ENCODE measurements around the gene PRAC2. TPM values are rescaled to one million over a fixed set of nuclear protein-coding genes. Genes with fewer than 3 reads are reported as not detected.

Gene PRAC2
- total and polyA plus RNA-seq, 2 of the 13 experiments (the other 11 are each of a cell fraction or from before 2014, with no cell fraction given) = not detected

DNA sequence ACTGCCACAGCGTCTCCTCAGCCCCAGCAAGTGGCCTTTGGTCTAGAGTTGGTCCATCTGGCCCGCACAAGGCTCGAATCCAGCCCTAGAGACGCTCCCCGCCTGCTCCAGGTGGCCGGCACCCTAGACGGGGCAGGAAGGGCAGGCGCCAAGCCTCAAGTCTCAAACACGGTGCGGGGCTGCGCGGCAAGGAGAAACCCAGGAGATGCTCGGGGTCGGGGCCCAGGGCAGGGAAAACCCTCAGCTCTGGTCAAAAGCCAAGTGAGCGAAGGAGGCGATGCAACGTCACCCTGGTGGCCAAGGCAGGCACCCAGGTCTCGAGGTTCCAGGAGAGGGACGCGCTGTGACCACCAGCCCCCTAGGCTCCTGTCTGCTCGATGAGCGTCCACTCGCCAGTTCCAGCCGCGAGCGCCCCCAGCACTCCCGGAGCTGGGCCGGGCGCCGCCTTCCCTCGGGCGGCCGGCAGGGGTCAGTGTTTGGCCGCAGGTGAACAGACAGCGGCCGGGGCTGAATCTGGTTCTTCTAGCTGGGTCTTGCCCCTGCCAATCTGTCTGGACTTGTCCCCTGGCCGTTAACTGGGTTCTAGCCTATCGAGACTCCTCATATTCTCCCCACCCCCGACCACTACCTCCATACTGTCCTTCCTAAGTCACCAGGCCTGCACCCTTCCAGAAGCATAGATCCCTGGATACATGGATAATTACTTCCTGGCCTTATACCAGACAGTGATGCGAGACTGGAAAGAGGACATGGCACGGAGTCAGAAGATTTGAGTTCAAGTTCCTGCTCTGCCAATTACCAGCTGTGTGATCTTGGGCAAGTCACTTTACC lies 44.6 kb upstream of the PRAC2 start (continued):
- TF ChIP-seq, protein P1, sequence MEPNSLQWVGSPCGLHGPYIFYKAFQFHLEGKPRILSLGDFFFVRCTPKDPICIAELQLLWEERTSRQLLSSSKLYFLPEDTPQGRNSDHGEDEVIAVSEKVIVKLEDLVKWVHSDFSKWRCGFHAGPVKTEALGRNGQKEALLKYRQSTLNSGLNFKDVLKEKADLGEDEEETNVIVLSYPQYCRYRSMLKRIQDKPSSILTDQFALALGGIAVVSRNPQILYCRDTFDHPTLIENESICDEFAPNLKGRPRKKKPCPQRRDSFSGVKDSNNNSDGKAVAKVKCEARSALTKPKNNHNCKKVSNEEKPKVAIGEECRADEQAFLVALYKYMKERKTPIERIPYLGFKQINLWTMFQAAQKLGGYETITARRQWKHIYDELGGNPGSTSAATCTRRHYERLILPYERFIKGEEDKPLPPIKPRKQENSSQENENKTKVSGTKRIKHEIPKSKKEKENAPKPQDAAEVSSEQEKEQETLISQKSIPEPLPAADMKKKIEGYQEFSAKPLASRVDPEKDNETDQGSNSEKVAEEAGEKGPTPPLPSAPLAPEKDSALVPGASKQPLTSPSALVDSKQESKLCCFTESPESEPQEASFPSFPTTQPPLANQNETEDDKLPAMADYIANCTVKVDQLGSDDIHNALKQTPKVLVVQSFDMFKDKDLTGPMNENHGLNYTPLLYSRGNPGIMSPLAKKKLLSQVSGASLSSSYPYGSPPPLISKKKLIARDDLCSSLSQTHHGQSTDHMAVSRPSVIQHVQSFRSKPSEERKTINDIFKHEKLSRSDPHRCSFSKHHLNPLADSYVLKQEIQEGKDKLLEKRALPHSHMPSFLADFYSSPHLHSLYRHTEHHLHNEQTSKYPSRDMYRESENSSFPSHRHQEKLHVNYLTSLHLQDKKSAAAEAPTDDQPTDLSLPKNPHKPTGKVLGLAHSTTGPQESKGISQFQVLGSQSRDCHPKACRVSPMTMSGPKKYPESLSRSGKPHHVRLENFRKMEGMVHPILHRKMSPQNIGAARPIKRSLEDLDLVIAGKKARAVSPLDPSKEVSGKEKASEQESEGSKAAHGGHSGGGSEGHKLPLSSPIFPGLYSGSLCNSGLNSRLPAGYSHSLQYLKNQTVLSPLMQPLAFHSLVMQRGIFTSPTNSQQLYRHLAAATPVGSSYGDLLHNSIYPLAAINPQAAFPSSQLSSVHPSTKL (CRISPR knock-in tag; IDR thresholded peaks at IDR 0.05) = 0 out of 2 replicates have a peak, but pooled peaks have one; percentile 41
- TF ChIP-seq BCL3 (CRISPR knock-in tag; IDR thresholded peaks at IDR 0.05) = no peak
- no peak for TF ChIP-seq ZNF232 (CRISPR knock-in tag; IDR thresholded peaks at IDR 0.05; ENCODE audit: borderline replicate concordance)
- 0 out of 2 replicates have a peak, but pooled peaks have one; percentile 34 for TF ChIP-seq BORCS8-MEF2B (CRISPR knock-in tag; IDR thresholded peaks at IDR 0.05)
- TF ChIP-seq YEATS2 (CRISPR knock-in tag; IDR thresholded peaks at IDR 0.05; ENCODE audit: borderline replicate concordance) = peak; percentile 29; the same call in 1 of the 2 replicates
- no peak for TF ChIP-seq ZNF577 (CRISPR knock-in tag; IDR thresholded peaks at IDR 0.05; ENCODE audit: borderline replicate concordance, low read depth)
- 0 out of 2 replicates have a peak, but pooled peaks have one; percentile 33 for TF ChIP-seq PHF8 (CRISPR knock-in tag; IDR thresholded peaks at IDR 0.05)
- TF ChIP-seq STAG1 (CRISPR knock-in tag; IDR thresholded peaks at IDR 0.05) = peak; percentile 93
- no peak for TF ChIP-seq HOXA7 (CRISPR knock-in tag; IDR thresholded peaks at IDR 0.05)
- TF ChIP-seq KDM3A (CRISPR knock-in tag; IDR thresholded peaks at IDR 0.05; ENCODE audit: low read depth) = 0 out of 2 replicates have a peak, but pooled peaks have one; percentile 67
- TF ChIP-seq IRF2 (CRISPR knock-in tag; IDR thresholded peaks at IDR 0.05) = 0 out of 2 replicates have a peak, but pooled peaks have one; percentile 36
- no peak for TF ChIP-seq MBNL3 (CRISPR knock-in tag; conservative IDR thresholded peaks at IDR 0.05)
- TF ChIP-seq ZNF776 (CRISPR knock-in tag; IDR thresholded peaks at IDR 0.05) = peak; percentile 56; the same call in 1 of the 2 replicates
- TF ChIP-seq CHD4 (IDR thresholded peaks at IDR 0.05; ENCODE audit: borderline replicate concordance, low read length) = no peak
- no peak for TF ChIP-seq RFX1 (IDR thresholded peaks at IDR 0.05)
- no peak for TF ChIP-seq JUN (CRISPR knock-in tag; IDR thresholded peaks at IDR 0.05)
- TF ChIP-seq, protein P2, sequence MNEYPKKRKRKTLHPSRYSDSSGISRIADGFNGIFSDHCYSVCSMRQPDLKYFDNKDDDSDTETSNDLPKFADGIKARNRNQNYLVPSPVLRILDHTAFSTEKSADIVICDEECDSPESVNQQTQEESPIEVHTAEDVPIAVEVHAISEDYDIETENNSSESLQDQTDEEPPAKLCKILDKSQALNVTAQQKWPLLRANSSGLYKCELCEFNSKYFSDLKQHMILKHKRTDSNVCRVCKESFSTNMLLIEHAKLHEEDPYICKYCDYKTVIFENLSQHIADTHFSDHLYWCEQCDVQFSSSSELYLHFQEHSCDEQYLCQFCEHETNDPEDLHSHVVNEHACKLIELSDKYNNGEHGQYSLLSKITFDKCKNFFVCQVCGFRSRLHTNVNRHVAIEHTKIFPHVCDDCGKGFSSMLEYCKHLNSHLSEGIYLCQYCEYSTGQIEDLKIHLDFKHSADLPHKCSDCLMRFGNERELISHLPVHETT (CRISPR knock-in tag; conservative IDR thresholded peaks at IDR 0.05) = no peak
- TF ChIP-seq ZNF619 (CRISPR knock-in tag; IDR thresholded peaks at IDR 0.05) = peak; percentile 83; the same call in 1 of the 2 replicates
- no peak for TF ChIP-seq FIP1L1 (IDR thresholded peaks at IDR 0.05; ENCODE audit: borderline replicate concordance, insufficient read depth, low read depth, low read length)
- no peak for TF ChIP-seq KDM6A (CRISPR knock-in tag; IDR thresholded peaks at IDR 0.05; ENCODE audit: low read depth)
- TF ChIP-seq, protein P3, sequence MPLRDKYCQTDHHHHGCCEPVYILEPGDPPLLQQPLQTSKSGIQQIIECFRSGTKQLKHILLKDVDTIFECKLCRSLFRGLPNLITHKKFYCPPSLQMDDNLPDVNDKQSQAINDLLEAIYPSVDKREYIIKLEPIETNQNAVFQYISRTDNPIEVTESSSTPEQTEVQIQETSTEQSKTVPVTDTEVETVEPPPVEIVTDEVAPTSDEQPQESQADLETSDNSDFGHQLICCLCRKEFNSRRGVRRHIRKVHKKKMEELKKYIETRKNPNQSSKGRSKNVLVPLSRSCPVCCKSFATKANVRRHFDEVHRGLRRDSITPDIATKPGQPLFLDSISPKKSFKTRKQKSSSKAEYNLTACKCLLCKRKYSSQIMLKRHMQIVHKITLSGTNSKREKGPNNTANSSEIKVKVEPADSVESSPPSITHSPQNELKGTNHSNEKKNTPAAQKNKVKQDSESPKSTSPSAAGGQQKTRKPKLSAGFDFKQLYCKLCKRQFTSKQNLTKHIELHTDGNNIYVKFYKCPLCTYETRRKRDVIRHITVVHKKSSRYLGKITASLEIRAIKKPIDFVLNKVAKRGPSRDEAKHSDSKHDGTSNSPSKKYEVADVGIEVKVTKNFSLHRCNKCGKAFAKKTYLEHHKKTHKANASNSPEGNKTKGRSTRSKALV (CRISPR knock-in tag; IDR thresholded peaks at IDR 0.05) = peak; percentile 58; the same call in 1 of the 2 replicates
- TF ChIP-seq TOE1 (CRISPR knock-in tag; IDR thresholded peaks at IDR 0.05) = peak; percentile 38; the same call in 1 of the 2 replicates

All from HepG2 (cell line).